SK-N-SH treated with all-trans-retinoic acid at 6 μM for 48 hours (cell line): ENCODE measurements around the gene SLC35G6.

Experiments used
- ARNTL ChIP-seq: fragments of 450-650 bp; formaldehyde crosslinking; IDR thresholded peaks from 2 replicates; pipeline ENCODE4 v1.5.0; 2020; ENCODE audit warnings: low read depth, mild to moderate bottlenecking, moderate library complexity, borderline replicate concordance
- BACH2 ChIP-seq: fragments of 250-450 bp; sonication (Bioruptor Pico); IDR thresholded peaks from 2 replicates; pipeline ENCODE4 v1.9.0; 2021; ENCODE audit warnings: mild to moderate bottlenecking, borderline replicate concordance
- CSDC2 ChIP-seq: fragments of 250-450 bp; sonication (Bioruptor Pico); IDR thresholded peaks from 2 replicates; pipeline ENCODE4 v1.5.0; 2020; ENCODE audit warnings: mild to moderate bottlenecking, moderate library complexity
- ESRRG ChIP-seq: fragments of 250-450 bp; sonication (Bioruptor Pico); IDR thresholded peaks from 2 replicates; pipeline ENCODE4 v1.6.1; 2021; ENCODE audit warnings: mild to moderate bottlenecking
- GLIS3 ChIP-seq: fragments of 250-450 bp; sonication (Bioruptor Pico); IDR thresholded peaks from 2 replicates; pipeline ENCODE4 v1.5.0; 2020; ENCODE audit warnings: mild to moderate bottlenecking, moderate library complexity
- OSR1 ChIP-seq: fragments of 250-450 bp; sonication (Bioruptor Pico); IDR thresholded peaks from 2 replicates; pipeline ENCODE4 v1.8.0; 2022; ENCODE audit warnings: moderate library complexity, mild to moderate bottlenecking, inconsistent platforms
- PPARA ChIP-seq: fragments of 250-450 bp; sonication (Bioruptor Pico); IDR thresholded peaks from 2 replicates; pipeline ENCODE4 v1.5.0; 2020; ENCODE audit warnings: mild to moderate bottlenecking, borderline replicate concordance
- RARB ChIP-seq: fragments of 250-450 bp; sonication (Bioruptor Pico); IDR thresholded peaks from 2 replicates; pipeline ENCODE4 v1.8.0; 2021; ENCODE audit warnings: mild to moderate bottlenecking, moderate library complexity
- ZFP30 ChIP-seq: fragments of 450-650 bp; formaldehyde crosslinking; IDR thresholded peaks from 2 replicates; pipeline ENCODE4 v1.5.0; 2022; ENCODE audit warnings: mild to moderate bottlenecking, moderate library complexity
- ZNF70 ChIP-seq: fragments of 450-650 bp; formaldehyde crosslinking; IDR thresholded peaks from 2 replicates; pipeline ENCODE4 v1.5.0; 2020; ENCODE audit warnings: mild to moderate bottlenecking, moderate library complexity
- TF ChIP-seq, protein P1 (sequence below): fragments of 250-450 bp; sonication (Bioruptor Pico); IDR thresholded peaks from 2 replicates; pipeline ENCODE4 v1.8.0; 2021; ENCODE audit warnings: low read depth, mild to moderate bottlenecking, moderate library complexity, borderline replicate concordance
- TF ChIP-seq, protein P2 (sequence below): fragments of 250-450 bp; sonication (Bioruptor Pico); IDR thresholded peaks from 2 replicates; pipeline ENCODE4 v1.8.0; 2020; ENCODE audit warnings: mild to moderate bottlenecking, moderate library complexity, borderline replicate concordance
- TF ChIP-seq, protein P3 (sequence below): fragments of 250-450 bp; sonication (Bioruptor Pico); IDR thresholded peaks from 2 replicates; pipeline ENCODE4 v1.5.1; 2020; ENCODE audit warnings: low read depth, mild to moderate bottlenecking, moderate library complexity

DNA sequence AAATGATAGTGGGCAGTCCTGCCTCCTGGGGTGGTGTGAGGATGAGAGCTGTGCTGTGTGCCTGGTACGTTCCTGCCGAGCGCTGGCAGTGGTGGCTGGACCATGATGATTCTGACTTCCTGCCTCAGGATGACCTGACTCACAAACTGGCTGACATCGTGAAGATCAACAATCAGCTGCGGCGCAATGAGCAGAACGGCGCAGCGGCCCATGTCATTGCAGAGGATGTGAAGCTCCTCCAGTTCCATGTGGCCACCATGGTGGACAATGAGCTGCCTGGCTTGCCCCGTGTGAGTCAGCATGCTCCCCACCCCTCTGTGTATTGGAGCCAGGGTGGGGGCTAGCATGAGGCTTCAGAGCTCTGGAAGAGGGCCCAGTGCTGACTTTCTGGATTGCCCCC is 16.0 kb downstream of the SLC35G6 start:
- TF ChIP-seq BACH2 (CRISPR knock-in tag) = no peak
- TF ChIP-seq ARNTL (CRISPR knock-in tag) = no peak
- TF ChIP-seq, protein P1, sequence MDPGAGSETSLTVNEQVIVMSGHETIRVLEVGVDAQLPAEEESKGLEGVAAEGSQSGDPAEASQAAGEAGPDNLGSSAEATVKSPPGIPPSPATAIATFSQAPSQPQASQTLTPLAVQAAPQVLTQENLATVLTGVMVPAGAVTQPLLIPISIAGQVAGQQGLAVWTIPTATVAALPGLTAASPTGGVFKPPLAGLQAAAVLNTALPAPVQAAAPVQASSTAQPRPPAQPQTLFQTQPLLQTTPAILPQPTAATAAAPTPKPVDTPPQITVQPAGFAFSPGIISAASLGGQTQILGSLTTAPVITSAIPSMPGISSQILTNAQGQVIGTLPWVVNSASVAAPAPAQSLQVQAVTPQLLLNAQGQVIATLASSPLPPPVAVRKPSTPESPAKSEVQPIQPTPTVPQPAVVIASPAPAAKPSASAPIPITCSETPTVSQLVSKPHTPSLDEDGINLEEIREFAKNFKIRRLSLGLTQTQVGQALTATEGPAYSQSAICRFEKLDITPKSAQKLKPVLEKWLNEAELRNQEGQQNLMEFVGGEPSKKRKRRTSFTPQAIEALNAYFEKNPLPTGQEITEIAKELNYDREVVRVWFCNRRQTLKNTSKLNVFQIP (CRISPR knock-in tag) = no peak
- TF ChIP-seq, protein P2, sequence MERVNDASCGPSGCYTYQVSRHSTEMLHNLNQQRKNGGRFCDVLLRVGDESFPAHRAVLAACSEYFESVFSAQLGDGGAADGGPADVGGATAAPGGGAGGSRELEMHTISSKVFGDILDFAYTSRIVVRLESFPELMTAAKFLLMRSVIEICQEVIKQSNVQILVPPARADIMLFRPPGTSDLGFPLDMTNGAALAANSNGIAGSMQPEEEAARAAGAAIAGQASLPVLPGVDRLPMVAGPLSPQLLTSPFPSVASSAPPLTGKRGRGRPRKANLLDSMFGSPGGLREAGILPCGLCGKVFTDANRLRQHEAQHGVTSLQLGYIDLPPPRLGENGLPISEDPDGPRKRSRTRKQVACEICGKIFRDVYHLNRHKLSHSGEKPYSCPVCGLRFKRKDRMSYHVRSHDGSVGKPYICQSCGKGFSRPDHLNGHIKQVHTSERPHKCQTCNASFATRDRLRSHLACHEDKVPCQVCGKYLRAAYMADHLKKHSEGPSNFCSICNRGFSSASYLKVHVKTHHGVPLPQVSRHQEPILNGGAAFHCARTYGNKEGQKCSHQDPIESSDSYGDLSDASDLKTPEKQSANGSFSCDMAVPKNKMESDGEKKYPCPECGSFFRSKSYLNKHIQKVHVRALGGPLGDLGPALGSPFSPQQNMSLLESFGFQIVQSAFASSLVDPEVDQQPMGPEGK (CRISPR knock-in tag) = no peak
- no peak for TF ChIP-seq PPARA
- TF ChIP-seq CSDC2 = no peak
- TF ChIP-seq OSR1 (CRISPR knock-in tag) = no peak
- TF ChIP-seq RARB (CRISPR knock-in tag) = no peak
- TF ChIP-seq, protein P3, sequence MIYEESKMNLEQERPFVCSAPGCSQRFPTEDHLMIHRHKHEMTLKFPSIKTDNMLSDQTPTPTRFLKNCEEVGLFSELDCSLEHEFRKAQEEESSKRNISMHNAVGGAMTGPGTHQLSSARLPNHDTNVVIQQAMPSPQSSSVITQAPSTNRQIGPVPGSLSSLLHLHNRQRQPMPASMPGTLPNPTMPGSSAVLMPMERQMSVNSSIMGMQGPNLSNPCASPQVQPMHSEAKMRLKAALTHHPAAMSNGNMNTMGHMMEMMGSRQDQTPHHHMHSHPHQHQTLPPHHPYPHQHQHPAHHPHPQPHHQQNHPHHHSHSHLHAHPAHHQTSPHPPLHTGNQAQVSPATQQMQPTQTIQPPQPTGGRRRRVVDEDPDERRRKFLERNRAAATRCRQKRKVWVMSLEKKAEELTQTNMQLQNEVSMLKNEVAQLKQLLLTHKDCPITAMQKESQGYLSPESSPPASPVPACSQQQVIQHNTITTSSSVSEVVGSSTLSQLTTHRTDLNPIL (CRISPR knock-in tag) = no peak
- no peak for TF ChIP-seq GLIS3
- no peak for TF ChIP-seq ESRRG
- TF ChIP-seq ZNF70 (CRISPR knock-in tag) = no peak
- no peak for TF ChIP-seq ZFP30 (CRISPR knock-in tag)
